GM18511 (cell line): Measurements from ENCODE around the gene NCEH1.

Experiments used
- ATAC-seq: cut with Tn5 transposase; IDR thresholded peaks from one replicate; pipeline ENCODE4 v1.9.1; 2021; ENCODE audit warnings: mild to moderate bottlenecking, moderate library complexity; ENCODE audit not compliant: unreplicated experiment

Gene NCEH1

DNA sequence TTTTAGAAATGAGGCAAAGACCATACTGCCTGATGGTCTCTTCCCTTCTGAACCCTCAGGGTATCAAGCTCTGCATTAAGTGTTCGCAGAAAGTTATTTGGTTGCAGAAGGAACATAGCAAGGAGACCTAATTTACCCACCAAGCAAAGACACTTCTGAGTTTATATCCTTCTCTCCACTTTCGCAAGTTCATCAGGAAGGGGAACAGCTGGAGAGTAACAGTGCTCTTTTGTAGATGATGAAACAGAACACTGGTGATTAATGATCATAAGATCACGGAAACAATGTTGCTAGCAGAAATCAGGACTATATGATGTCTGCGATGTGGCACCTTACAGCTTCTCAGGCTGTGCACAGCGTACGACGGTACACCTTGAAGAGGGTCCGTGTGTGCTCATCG is 62.1 kb downstream of the NCEH1 start:
- no peak for ATAC-seq

DNA sequence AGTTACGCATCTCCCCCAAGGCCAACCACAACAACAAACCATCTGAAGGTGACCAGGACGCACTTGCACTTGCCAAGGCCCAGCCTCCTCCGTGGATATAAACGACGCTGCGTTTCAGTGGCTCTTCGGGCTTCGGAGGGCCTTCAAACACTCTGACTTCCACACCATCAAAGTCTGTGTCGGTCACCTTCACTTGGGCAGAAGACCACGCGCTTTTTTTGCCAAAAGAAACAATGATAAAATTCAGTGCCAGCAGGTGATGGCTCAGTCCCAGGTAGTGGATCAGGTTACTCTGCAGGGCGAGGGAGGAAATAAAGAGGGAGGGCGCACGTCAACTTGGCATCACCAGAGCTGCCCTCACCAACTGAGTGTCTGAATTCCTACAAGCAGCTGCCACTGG is 63.0 kb downstream of the NCEH1 start:
- no peak for ATAC-seq

- ATAC-seq = no peak
Observed at GRCh38 chr3:172647080-172647479, 63.8 kb downstream of the NCEH1 start.

DNA sequence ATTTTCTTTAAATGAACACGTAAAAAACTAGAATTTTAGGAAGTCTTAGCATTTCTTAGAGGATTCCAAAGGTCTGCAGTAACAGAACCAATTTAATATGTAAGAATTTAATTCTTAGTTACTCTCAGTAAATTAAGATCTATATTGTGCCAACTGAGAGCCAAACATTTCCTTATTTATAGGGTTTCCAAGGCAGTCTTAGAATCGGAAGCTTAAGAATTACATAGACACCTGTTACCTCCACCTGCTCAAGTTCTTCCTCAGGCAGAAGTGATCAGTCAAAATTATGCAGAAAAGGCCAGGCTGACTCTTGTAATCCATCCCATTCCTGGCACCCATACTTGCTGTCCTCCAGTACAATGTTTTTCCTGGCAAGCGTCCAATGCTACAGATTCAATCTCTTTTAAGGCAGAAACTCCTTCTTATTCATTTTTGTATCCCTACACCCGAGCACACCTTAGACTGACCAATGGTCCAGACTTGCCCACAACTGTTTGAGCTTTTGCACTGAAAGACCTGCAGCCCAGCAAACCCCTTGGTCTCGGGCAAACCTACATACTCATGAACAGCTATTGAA is 64.3 kb downstream of the NCEH1 start:
- no peak for ATAC-seq

GRCh38 chr3:172644258-172644657 is 66.6 kb downstream of the NCEH1 start:
- ATAC-seq = no peak

- no peak for ATAC-seq
Observed at GRCh38 chr3:172643506-172644179, 67.2 kb downstream of the NCEH1 start.

DNA sequence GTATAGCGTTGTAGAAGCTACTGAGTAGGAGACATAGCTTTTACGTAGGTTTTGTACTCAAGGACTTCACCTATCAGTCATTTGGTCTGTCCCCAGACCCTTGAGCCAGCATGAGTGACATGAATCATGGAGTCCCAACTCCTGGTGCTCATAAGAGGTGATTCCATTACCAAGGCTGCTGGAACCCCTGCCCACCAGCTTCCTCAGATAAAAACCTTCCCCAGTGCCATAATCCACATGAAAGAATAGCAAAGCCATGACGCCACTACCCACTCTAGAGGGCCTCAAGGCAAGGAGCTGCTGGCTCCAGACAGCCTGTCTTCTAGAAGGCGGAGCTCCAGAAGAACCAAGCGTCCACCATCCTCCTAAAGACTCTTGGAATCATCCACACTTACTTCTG is 69.6 kb downstream of the NCEH1 start:
- ATAC-seq = no peak

DNA sequence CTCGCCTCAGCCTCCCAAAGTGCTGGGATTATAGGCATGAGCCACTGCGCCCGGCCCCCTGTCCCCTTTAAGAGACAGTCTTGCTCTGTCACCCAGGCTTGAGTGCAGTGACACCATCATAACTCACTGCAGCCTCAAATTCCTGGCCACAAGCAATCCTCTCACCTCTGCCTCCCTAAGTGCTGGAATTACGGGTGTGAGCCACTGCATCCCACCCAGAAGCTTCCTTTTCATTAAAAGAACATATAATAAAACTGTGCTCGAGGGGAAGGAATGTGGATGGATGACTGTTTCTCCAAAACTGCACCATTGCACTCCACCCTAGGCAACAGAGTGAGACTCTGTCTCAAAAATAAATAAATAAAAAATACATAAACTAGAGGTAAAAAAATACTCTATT is 70.1 kb downstream of the NCEH1 start:
- no peak for ATAC-seq

DNA sequence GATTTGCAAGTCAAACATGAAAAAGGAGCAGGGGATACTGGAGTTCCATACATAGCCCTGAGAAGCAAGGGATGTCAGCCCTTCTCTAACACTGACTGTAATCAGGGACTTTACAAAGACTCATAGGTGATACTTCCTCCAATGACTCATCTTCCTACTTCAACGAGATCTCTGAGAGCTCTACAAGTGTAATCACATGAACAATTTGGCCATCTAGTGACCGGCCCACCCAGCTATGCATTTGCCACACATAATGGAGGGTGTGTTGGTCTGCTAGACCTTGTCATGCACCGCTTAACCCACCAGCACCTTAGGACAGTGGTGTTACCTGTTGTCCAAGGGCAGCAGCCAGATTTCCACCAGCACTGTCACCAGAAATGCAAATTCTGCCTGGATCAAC is 75.3 kb downstream of the NCEH1 start:
- peak; percentile 100 for ATAC-seq

- no peak for ATAC-seq
Observed at GRCh38 chr3:172634948-172635347, 75.9 kb downstream of the NCEH1 start.

GRCh38 chr3:172630316-172630715 is 80.6 kb downstream of the NCEH1 start:
- ATAC-seq = no peak

GRCh38 chr3:172629470-172629869 is 81.4 kb downstream of the NCEH1 start:
- no peak for ATAC-seq

DNA sequence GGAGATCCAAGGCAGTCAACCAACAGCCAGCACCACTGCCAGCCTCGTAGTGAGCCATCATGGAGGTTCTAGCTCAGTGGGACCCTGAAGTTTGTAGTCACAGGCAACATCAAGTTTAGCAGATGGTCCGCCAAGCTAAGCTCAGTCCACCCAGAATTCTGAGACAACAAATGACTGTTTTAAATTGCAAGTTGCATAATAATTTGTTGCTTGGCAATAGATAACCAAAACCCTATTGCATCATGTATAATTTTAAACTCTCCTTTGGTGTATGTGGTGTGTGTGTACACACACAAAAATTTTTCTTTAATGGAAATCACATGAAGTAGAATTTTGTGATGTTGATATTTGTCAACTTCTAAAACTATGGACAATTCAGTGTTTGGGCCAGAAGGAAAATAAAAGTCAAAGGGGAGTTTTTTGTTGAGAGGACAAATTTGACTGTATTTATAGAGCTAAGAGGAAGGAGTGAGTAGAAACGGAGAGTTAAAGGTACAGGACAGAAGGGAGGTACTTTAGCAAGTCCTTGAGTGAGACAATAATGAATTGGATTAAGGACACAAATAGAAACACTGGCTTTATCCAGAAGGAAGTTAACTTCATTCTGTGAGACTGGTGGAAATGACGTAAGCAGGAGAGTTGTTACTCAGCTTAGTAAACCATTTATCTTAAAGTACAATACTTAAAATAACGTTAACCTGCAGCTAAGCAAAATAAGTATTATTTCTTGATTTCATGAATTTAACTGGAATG is 83.6 kb downstream of the NCEH1 start:
- no peak for ATAC-seq

DNA sequence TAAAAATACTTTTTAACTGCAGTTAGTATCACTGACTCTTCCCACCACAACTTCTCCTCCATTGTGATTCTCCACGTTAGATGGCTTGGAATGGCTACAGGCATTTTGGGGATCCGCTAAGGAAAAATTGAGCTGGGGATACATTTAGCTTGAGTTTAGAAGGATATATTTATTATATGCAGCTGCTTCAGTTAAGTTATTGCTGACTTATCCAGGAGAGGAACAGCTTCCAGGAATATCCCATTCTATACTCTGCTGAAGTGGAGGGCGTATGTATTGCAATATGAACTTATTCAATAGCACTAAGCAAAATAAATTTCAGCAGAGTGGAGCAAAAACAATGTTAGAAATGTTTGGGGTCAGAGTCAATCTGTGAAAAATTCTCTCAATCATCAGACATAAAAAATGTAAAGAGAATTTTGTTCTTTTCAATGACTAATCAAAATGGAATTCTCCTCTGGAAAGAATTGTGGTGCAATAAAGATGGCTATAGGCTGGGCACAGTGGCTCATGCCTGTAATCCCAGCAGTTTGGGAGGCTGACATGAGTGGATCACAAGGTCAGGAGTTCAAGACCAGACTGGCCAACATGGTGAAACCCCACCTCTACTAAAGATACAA is 84.7 kb downstream of the NCEH1 start:
- no peak for ATAC-seq

DNA sequence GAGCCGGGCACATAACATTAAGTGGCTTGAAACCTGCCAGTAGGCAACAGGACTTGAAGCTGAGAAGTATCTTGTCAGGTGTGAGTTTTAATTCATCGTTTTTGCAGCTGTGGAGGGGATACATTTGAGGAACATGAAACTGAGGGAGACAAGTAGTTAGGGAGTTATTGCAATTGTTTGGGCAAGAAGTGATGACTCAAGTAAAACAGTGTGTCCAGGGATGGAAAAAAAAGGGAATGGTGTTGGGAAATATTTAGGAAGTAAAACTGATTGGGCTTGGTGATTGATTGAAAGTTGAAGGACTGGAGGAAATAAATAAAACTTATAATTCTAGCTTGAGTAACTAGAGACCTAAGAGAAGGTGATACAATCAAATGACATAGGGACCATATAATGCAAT is 85.5 kb downstream of the NCEH1 start:
- no peak for ATAC-seq

DNA sequence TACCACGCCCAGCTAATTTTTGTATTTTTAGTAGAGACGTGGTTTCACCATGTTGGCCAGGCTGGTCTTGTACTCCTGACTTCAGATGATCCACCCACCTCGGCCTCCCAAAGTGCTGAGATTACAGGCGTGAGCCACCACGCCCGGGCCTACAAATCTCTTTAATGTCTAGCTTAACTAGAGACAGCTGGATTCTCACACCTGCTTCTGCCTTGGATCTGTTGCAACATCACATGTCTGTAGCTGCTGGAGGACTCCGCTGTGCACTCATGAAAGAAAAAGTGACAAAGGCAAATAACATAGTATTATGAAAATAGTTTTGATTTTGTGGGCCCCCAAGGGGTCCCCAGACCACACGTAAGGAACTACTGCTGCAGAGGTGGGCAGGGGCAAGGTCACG is 85.9 kb downstream of the NCEH1 start:
- ATAC-seq = no peak

- no peak for ATAC-seq
Observed at GRCh38 chr3:172622916-172623700, 87.8 kb downstream of the NCEH1 start.

- ATAC-seq = no peak
Observed at GRCh38 chr3:172622156-172622555, 88.7 kb downstream of the NCEH1 start.

- ATAC-seq = no peak
Observed at GRCh38 chr3:172617976-172618375, 92.9 kb downstream of the NCEH1 start.

DNA sequence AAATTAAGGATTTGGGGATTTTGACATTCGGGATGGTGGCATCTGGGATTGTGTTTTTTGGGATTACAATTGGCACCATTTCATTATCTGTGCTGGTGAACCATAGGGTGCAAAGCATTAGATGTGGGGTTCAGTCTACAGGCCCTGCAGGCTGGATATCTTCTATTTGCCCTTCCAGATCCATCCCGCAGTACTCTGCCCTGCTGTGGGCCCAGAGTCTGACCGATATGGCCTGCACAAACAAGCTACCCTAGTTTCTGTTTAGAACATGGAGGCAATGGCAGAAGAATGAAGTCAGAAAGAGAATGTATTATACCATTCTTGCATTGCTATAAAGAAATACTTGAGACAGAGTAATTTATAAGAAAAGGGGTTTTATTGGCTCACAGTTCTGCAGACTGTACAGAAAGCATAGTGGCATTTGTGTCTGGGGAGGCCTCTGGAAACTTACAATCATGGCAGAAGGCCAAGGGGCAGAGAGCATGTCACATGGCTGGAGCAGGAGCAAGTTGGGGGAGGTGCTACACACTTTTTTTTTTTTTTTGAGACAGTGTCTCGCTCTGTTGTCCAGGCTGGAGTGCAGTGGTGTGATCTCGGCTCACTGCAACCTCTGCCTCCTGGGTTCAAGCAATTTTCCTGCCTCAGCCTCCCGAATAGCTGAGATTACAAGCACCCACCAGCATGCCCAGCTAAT is 93.7 kb downstream of the NCEH1 start:
- ATAC-seq = no peak
